Measurements from ENCODE around the gene HRH1.

DNA sequence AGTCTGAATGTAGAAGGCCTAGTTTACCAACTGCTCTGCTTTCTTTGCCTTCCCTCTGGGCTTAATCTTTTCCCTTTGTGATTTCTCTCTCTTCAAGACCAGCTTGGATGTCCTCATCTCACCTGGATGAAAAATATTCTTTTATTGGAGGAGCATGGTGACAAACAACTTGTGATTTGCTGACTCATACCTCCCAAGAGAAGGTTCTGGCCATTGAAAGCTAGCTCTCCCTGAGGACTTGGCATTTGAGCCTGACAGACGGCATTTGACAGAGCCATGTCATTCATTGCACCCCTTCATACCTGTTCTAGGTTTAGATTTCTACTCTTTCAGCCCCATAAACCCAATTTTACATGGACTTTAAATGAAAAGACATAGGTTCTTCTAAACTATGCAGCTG lies 151.2 kb downstream of the HRH1 start:
- TF ChIP-seq CTCF (IDR thresholded peaks at IDR 0.05) = no peak
- no peak for TF ChIP-seq TCF7L2 (IDR thresholded peaks at IDR 0.05; ENCODE audit: low read depth, low read length)

Measured in Panc1 (cell line).